AG04450 (cell line): ENCODE data around the gene XAB2. TPM values are rescaled to one million over a fixed set of nuclear protein-coding genes. Genes with fewer than 3 reads are reported as not detected.
"Not testable (repeated sequence)": the region's sequence is repeated elsewhere in the genome, so short reads cannot be mapped to it uniquely, and the experiment has no call there.

Source experiments
- CTCF ChIA-PET: fragments of 300-600, 350-600 bp; formaldehyde crosslinking; extraction: SDS; loops from one replicate; lab custom pipeline; 2022; ENCODE audit warnings: antibody characterized with exemption, inconsistent platforms; lab: Charles Lee
- POLR2A ChIA-PET: fragments of 350-600 bp; formaldehyde crosslinking; extraction: SDS; loops from one replicate; lab custom pipeline; 2021; ENCODE audit warnings: antibody characterized with exemption, inconsistent platforms; lab: Yijun Ruan, JAX
- DNase-seq: peaks from one replicate; pipeline ENCODE4 v3.0.0-alpha.2; 2011; ENCODE audit warnings: low read depth, low spot score
- H3K27ac ChIP-seq: one replicate; pipeline ENCODE4 v1.5.1; 2012; ENCODE audit warnings: low read depth, low read length, control low read depth
- H3K27me3 ChIP-seq: one replicate; pipeline ENCODE4 v1.6.0; 2012; ENCODE audit warnings: low read length; ENCODE audit not compliant: control insufficient read depth, insufficient read depth
- H3K4me3 ChIP-seq: 2 replicates; pipeline ENCODE4 v1.5.1; 2011; ENCODE audit warnings: mild to moderate bottlenecking, low read depth, low read length, control low read depth
- H3K9me3 ChIP-seq: 2 replicates; pipeline ENCODE4 v1.5.1; 2012; ENCODE audit warnings: low read length; ENCODE audit not compliant: control insufficient read depth, insufficient read depth
- CTCF ChIP-seq: IDR thresholded peaks from 2 replicates; pipeline ENCODE4 v1.5.1; 2011; ENCODE audit warnings: low read depth, low read length, control low read depth, inconsistent platforms
- polyA plus RNA-seq: library from polyadenylated mRNA; depleted of rRNA; stranded (reverse); fragments of >200 nt; gene quantifications from 2 replicates; pipeline ENCODE4 v1.2.3, GENCODE V29; 2011

XAB2 gene
- polyA plus RNA-seq, 1 experiment, result 16.3 TPM

- no peak overlapping the region for H3K27ac ChIP-seq
- peaks cover 12% of the 10 kb centered on the region for H3K27me3 ChIP-seq
- TF ChIP-seq CTCF, result no peak
- H3K4me3 ChIP-seq, result no peak overlapping the region
- H3K9me3 ChIP-seq, result no peaks in the 10 kb centered on the region
- no peak for DNase-seq
- CTCF ChIA-PET, result interaction anchor here (1.7 kb wide), 1 partner anchor 21 kb away, joined by 4 read pairs; no protein-coding TSS in a partner anchor
- POLR2A ChIA-PET, result interaction anchor here (0.6 kb wide), 1 partner anchor 210 kb away, joined by 6 read pairs; no protein-coding TSS in a partner anchor
Measured at GRCh38 chr19:7589822-7590221, 39.5 kb downstream of the XAB2 start.

GRCh38 chr19:7582446-7582845, 46.9 kb downstream of the XAB2 start:
- H3K27me3 ChIP-seq, result no peaks in the 10 kb centered on the region
- H3K4me3 ChIP-seq, result no peak overlapping the region
- POLR2A ChIA-PET, result no interaction called here
- no peaks in the 10 kb centered on the region for H3K9me3 ChIP-seq
- DNase-seq, result no peak
- TF ChIP-seq CTCF, result no peak
- CTCF ChIA-PET, result no interaction called here
- H3K27ac ChIP-seq, result no peak overlapping the region

- ChIA-PET POLR2A (interaction anchor here (0.9 kb wide), 1 partner anchor 11 kb away, joined by 5 read pairs; no protein-coding TSS in a partner anchor), CTCF (interaction anchor here (2.8 kb wide), 1 partner anchor 11 kb away, joined by 12 read pairs; no protein-coding TSS in a partner anchor)
- DNase-seq, result no peak
- TF ChIP-seq CTCF, result no peak
- Histone ChIP-seq H3K9me3 (no peaks in the 10 kb centered on the region), H3K27ac (no peak overlapping the region), H3K4me3 (no peak overlapping the region), H3K27me3 (peaks cover 2% of the 10 kb centered on the region)
Measured at GRCh38 chr19:7579182-7579581, 50.2 kb downstream of the XAB2 start.

- no peak for DNase-seq
- POLR2A ChIA-PET, result no interaction called here
- Histone ChIP-seq H3K27me3 (peaks cover 2% of the 10 kb centered on the region), H3K9me3 (no peaks in the 10 kb centered on the region), H3K27ac (no peak overlapping the region), H3K4me3 (no peak overlapping the region)
- no peak for TF ChIP-seq CTCF
- CTCF ChIA-PET, result no interaction called here
Measured at GRCh38 chr19:7578127-7578526, 51.2 kb downstream of the XAB2 start.

GRCh38 chr19:7577422-7577821, 51.9 kb downstream of the XAB2 start:
- POLR2A ChIA-PET, H3K27me3 ChIP-seq, H3K9me3 ChIP-seq, H3K27ac ChIP-seq, DNase-seq, H3K4me3 ChIP-seq: not testable (repeated sequence)
- CTCF ChIA-PET, result interaction anchor here (1.0 to 1.8 kb wide), 2 partner anchors 9 to 103 kb away, joined by 3 to 11 read pairs; partner anchors contain the start of gene TRAPPC5
